NCI-H526 treated with DMSO at 0.1 percent for 48 hours (cell line): ENCODE data around the gene TMEM61.

Source experiments
- DNase-seq: peaks from one replicate; lab custom pipeline; 2025; lab: John Stamatoyannopoulos, UW

Gene TMEM61

DNA sequence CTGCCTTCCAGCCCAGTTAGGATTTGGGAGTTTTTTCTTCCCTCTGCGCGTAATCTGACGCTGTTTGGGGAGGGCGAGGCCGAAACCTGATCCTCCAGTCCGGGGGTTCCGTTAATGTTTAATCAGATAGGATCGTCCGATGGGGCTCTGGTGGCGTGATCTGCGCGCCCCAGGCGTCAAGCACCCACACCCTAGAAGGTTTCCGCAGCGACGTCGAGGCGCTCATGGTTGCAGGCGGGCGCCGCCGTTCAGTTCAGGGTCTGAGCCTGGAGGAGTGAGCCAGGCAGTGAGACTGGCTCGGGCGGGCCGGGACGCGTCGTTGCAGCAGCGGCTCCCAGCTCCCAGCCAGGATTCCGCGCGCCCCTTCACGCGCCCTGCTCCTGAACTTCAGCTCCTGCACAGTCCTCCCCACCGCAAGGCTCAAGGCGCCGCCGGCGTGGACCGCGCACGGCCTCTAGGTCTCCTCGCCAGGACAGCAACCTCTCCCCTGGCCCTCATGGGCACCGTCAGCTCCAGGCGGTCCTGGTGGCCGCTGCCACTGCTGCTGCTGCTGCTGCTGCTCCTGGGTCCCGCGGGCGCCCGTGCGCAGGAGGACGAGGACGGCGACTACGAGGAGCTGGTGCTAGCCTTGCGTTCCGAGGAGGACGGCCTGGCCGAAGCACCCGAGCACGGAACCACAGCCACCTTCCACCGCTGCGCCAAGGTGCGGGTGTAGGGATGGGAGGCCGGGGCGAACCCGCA, 59.1 kb downstream of the TMEM61 start, which contains the start of gene PCSK9:
Gene PCSK9, plus strand, starts transcription at position 207 of the 741 bp plus-strand sequence. Its CDS starts 290 bp downstream, at position 497.
- peak; percentile 31 for DNase-seq

- DNase-seq: no peak
Measured at GRCh38 chr1:55040083-55040932, 59.9 kb downstream of the TMEM61 start.

DNA sequence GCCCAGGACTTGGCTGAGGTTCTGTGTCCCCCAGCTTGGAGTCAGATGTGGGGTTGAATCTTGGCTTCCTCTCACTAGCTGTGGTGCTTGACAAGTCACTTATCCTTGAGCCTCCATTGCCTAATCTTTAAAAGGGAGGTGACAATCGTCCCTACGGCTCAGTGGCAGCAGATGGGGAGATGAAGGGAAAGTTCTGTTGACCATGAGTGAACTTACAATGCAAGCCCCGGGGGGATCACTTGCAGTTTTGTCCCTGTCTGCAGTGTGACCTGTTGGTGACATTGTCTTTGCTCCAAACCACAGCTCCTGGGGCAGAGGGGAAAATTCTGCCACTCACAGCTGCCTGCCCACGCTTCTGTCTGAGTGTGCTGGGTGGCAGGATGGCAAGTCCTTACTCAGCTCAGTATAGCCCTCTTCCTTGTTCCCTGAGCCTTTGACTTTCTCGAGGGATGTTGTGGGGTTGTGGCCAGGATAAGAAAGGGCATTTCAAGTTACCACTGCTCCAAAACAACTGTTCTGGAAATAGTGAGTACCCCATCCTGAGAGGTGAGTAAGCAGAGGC, 60.6 kb downstream of the TMEM61 start:
- no peak for DNase-seq

DNA sequence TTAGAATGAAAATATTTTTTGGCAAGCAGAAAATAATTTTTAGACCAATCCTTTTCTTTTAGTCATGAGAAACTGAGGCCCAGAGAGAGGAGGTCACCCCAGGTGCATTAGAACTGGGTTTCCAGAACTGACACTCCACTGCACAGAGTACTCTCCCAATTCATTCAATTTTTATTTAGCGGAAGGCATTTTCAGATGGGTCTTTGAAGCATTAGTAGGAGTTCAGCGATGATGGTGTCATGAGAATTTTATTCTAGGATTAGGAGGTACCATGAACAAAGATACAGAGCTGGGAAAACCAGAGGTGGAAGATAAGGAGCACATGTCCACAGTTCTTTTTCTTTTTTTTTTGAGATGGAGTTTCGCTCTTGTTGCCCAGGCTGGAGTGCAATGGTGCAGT, 61.2 kb downstream of the TMEM61 start:
- DNase-seq: no peak
